HepG2 (cell line): ENCODE data around the gene PET117. TPM values are rescaled to one million over a fixed set of nuclear protein-coding genes. Genes with fewer than 3 reads are reported as not detected.
A peak's percentile ranks its signal among the peaks of the same experiment; 100 is the strongest.

Experiments
- MAZ ChIP-seq, 2 experiments: sonication (generic) in 1 of 2; formaldehyde crosslinking in 1 of 2; IDR thresholded peaks; 2 replicates each; pipeline versions ENCODE4 v1.5.0 to v1.6.1; 2012 to 2020; ENCODE audit warnings: low read depth in 2 of 2, mild to moderate bottlenecking in 2 of 2, borderline replicate concordance in 1 of 2, improper control_type of control experiment in 1 of 2, low read length in 1 of 2, missing genetic modification reagents in 1 of 2, moderate library complexity in 1 of 2
- PPARG ChIP-seq: conservative IDR thresholded peaks from 2 replicates; pipeline ENCODE4 v1.6.1; 2016; ENCODE audit warnings: missing biosample characterization, missing genetic modification reagents
- RBFOX2 ChIP-seq: fragments of 200-400 bp; formaldehyde crosslinking; IDR thresholded peaks from 2 replicates; pipeline ENCODE4 v1.6.1; 2017; ENCODE audit warnings: low read depth, mild to moderate bottlenecking, low read length
- RNF2 ChIP-seq: fragments of 450-650 bp; conservative IDR thresholded peaks from 2 replicates; pipeline ENCODE4 v1.6.1; 2016; ENCODE audit warnings: low read depth
- ZFP82 ChIP-seq: sonication (generic); formaldehyde crosslinking; IDR thresholded peaks from 2 replicates; pipeline ENCODE4 v1.5.1; 2020; ENCODE audit warnings: mild to moderate bottlenecking, missing genetic modification reagents, borderline replicate concordance
- ZFYVE20 ChIP-seq: sonication (generic); formaldehyde crosslinking; IDR thresholded peaks from 2 replicates; pipeline ENCODE4 v1.8.0; 2023; ENCODE audit warnings: low read depth, mild to moderate bottlenecking, moderate library complexity, missing genetic modification reagents, borderline replicate concordance
- ZNF292 ChIP-seq: sonication (generic); formaldehyde crosslinking; IDR thresholded peaks from 2 replicates; pipeline ENCODE4 v1.8.1; 2022; ENCODE audit warnings: mild to moderate bottlenecking, low read depth, missing genetic modification reagents, borderline replicate concordance
- ZNF432 ChIP-seq: sonication (generic); formaldehyde crosslinking; IDR thresholded peaks from 2 replicates; pipeline ENCODE4 v1.5.0; 2020; ENCODE audit warnings: missing genetic modification reagents, mild to moderate bottlenecking, borderline replicate concordance
- ZNF672 ChIP-seq: sonication (generic); formaldehyde crosslinking; IDR thresholded peaks from 2 replicates; pipeline ENCODE4 v1.8.1; 2022; ENCODE audit warnings: missing genetic modification reagents
- ZNF850 ChIP-seq: sonication (generic); formaldehyde crosslinking; conservative IDR thresholded peaks from 2 replicates; pipeline ENCODE4 v1.9.0; 2021; ENCODE audit warnings: mild to moderate bottlenecking, missing genetic modification reagents
- polyA plus RNA-seq, 8 experiments: library from polyadenylated mRNA; depleted of rRNA in 3 of 8; stranded (reverse) in 7 of 8; unstranded in 1 of 8; fragments of >200 nt; fragmentation: Illumina TruSeq in 4 of 8; extraction: Trizol in 4 of 8; gene quantifications; 2 replicates each; pipeline versions ENCODE4 v1.2.1 to v1.2.3, GENCODE V29; 2011 to 2016; ENCODE audit warnings: low read depth in 4 of 8, missing spikeins in 1 of 8, mixed read lengths in 1 of 8; ENCODE audit not compliant: insufficient read depth in 1 of 8
- total RNA-seq, 5 experiments: library from RNA; depleted of rRNA; stranded (reverse); fragments of >200 nt; fragmentation: Illumina TruSeq; extraction: Trizol; gene quantifications; 2 replicates each; pipeline ENCODE4 v1.2.3, GENCODE V29; 2016; ENCODE audit warnings: low read depth in 1 of 5
- TF ChIP-seq, protein P1 (sequence below): sonication (generic); formaldehyde crosslinking; IDR thresholded peaks from 2 replicates; pipeline ENCODE4 v1.4.0; 2020; ENCODE audit warnings: missing genetic modification reagents
- TF ChIP-seq, protein P2 (sequence below): sonication (generic); formaldehyde crosslinking; IDR thresholded peaks from 2 replicates; pipeline ENCODE4 v1.4.0; 2020; ENCODE audit warnings: mild to moderate bottlenecking, missing genetic modification reagents, borderline replicate concordance
- TF ChIP-seq, protein P3 (sequence below): sonication (generic); formaldehyde crosslinking; IDR thresholded peaks from 2 replicates; pipeline ENCODE4 v1.5.1; 2020; ENCODE audit warnings: missing genetic modification reagents, mild to moderate bottlenecking, borderline replicate concordance
- TF ChIP-seq, protein P4 (sequence below): IDR thresholded peaks from 2 replicates; pipeline ENCODE4 v1.6.1; 2016
- TF ChIP-seq, protein P5 (sequence below): sonication (generic); formaldehyde crosslinking; IDR thresholded peaks from 2 replicates; pipeline ENCODE4 v1.5.0; 2020; ENCODE audit warnings: missing genetic modification reagents

Gene PET117
- total and polyA plus RNA-seq, 2 of the 13 experiments (the other 11 are each of a cell fraction or from before 2014, with no cell fraction given), result 22.2 to 48.2 TPM

DNA sequence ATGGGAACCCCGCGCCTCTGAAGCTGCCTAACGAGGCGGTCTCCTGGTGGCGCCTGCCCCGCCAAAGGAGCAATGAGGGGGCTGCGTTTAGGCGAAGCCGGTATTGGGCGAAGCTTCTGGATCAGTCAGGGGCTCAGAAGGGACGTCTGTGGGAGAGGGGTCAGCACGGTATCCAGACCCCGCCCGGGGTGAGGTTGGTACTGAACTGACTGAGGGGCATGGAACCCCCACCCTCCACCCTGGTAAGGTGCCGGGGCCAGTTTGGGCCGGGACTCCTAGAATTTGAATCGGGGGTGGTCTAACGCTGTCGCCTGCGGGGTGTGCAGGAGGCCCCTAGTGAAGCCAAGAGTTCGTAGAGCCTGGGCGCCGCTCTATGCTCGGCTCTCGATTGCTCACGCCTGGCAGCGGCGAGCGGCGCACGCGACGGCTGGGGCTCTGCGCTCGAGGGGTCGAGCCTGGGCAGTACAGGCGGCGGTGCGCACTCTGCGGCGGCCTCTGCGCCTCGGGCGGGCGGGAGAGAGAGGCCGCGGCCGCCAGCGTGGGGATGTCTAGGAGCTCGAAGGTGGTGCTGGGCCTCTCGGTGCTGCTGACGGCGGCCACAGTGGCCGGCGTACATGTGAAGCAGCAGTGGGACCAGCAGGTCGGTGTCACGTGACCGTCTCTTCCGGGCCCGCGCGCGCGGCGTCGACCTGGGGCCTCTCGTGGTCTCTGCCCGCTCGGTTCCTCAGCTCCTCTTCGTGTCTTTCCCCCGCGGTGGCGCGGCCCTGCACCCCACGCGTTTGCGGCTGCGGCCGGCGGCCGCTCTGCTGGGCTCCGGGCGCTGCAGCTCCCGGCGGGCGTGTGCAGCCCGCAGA, at the start of gene PET117, which contains the start of gene KAT14 (continued):
- TF ChIP-seq, protein P1, sequence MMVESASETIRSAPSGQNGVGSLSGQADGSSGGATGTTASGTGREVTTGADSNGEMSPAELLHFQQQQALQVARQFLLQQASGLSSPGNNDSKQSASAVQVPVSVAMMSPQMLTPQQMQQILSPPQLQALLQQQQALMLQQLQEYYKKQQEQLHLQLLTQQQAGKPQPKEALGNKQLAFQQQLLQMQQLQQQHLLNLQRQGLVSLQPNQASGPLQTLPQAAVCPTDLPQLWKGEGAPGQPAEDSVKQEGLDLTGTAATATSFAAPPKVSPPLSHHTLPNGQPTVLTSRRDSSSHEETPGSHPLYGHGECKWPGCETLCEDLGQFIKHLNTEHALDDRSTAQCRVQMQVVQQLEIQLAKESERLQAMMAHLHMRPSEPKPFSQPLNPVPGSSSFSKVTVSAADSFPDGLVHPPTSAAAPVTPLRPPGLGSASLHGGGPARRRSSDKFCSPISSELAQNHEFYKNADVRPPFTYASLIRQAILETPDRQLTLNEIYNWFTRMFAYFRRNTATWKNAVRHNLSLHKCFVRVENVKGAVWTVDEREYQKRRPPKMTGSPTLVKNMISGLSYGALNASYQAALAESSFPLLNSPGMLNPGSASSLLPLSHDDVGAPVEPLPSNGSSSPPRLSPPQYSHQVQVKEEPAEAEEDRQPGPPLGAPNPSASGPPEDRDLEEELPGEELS, result peak; percentile 85
- peak; percentile 100 for TF ChIP-seq RNF2
- TF ChIP-seq PPARG (CRISPR knock-in tag), result peak; percentile 80
- TF ChIP-seq, protein P2, sequence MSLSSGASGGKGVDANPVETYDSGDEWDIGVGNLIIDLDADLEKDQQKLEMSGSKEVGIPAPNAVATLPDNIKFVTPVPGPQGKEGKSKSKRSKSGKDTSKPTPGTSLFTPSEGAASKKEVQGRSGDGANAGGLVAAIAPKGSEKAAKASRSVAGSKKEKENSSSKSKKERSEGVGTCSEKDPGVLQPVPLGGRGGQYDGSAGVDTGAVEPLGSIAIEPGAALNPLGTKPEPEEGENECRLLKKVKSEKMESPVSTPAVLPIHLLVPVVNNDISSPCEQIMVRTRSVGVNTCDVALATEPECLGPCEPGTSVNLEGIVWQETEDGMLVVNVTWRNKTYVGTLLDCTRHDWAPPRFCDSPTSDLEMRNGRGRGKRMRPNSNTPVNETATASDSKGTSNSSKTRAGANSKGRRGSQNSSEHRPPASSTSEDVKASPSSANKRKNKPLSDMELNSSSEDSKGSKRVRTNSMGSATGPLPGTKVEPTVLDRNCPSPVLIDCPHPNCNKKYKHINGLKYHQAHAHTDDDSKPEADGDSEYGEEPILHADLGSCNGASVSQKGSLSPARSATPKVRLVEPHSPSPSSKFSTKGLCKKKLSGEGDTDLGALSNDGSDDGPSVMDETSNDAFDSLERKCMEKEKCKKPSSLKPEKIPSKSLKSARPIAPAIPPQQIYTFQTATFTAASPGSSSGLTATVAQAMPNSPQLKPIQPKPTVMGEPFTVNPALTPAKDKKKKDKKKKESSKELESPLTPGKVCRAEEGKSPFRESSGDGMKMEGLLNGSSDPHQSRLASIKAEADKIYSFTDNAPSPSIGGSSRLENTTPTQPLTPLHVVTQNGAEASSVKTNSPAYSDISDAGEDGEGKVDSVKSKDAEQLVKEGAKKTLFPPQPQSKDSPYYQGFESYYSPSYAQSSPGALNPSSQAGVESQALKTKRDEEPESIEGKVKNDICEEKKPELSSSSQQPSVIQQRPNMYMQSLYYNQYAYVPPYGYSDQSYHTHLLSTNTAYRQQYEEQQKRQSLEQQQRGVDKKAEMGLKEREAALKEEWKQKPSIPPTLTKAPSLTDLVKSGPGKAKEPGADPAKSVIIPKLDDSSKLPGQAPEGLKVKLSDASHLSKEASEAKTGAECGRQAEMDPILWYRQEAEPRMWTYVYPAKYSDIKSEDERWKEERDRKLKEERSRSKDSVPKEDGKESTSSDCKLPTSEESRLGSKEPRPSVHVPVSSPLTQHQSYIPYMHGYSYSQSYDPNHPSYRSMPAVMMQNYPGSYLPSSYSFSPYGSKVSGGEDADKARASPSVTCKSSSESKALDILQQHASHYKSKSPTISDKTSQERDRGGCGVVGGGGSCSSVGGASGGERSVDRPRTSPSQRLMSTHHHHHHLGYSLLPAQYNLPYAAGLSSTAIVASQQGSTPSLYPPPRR (CRISPR knock-in tag), result peak; percentile 72; the same call in 1 of the 2 replicates
- peak; percentile 97 for TF ChIP-seq ZFYVE20 (CRISPR knock-in tag)
- peak; percentile 42; the same call in 1 of the 2 replicates for TF ChIP-seq ZNF292 (CRISPR knock-in tag)
- peak; percentile 100 for TF ChIP-seq RBFOX2
- TF ChIP-seq, protein P3, sequence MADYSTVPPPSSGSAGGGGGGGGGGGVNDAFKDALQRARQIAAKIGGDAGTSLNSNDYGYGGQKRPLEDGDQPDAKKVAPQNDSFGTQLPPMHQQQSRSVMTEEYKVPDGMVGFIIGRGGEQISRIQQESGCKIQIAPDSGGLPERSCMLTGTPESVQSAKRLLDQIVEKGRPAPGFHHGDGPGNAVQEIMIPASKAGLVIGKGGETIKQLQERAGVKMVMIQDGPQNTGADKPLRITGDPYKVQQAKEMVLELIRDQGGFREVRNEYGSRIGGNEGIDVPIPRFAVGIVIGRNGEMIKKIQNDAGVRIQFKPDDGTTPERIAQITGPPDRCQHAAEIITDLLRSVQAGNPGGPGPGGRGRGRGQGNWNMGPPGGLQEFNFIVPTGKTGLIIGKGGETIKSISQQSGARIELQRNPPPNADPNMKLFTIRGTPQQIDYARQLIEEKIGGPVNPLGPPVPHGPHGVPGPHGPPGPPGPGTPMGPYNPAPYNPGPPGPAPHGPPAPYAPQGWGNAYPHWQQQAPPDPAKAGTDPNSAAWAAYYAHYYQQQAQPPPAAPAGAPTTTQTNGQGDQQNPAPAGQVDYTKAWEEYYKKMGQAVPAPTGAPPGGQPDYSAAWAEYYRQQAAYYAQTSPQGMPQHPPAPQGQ (CRISPR knock-in tag), result peak; percentile 87
- TF ChIP-seq MAZ (IDR thresholded peaks at IDR 0.05; ENCODE audit: borderline replicate concordance, low read depth, low read length), result no peak
- TF ChIP-seq MAZ (CRISPR knock-in tag; IDR thresholded peaks at IDR 0.05; ENCODE audit: low read depth), result peak; percentile 95
- TF ChIP-seq ZNF672 (CRISPR knock-in tag), result peak; percentile 97
- TF ChIP-seq, protein P4, sequence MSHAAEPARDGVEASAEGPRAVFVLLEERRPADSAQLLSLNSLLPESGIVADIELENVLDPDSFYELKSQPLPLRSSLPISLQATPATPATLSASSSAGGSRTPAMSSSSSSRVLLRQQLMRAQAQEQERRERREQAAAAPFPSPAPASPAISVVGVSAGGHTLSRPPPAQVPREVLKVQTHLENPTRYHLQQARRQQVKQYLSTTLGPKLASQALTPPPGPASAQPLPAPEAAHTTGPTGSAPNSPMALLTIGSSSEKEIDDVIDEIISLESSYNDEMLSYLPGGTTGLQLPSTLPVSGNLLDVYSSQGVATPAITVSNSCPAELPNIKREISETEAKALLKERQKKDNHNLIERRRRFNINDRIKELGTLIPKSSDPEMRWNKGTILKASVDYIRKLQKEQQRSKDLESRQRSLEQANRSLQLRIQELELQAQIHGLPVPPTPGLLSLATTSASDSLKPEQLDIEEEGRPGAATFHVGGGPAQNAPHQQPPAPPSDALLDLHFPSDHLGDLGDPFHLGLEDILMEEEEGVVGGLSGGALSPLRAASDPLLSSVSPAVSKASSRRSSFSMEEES (CRISPR knock-in tag), result peak; percentile 96
- TF ChIP-seq ZNF850 (CRISPR knock-in tag), result no peak
- TF ChIP-seq, protein P5, sequence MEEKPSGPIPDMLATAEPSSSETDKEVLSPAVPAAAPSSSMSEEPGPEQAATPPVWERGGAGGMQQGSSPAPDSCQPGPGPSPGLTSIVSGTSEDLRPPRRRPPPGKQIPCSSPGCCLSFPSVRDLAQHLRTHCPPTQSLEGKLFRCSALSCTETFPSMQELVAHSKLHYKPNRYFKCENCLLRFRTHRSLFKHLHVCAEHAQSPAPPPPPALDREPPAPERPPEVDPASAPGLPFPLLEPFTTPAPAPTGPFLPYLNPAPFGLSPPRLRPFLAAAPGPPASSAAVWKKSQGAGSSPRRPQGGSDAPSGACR (CRISPR knock-in tag), result peak; percentile 99
- TF ChIP-seq ZNF432, result peak; percentile 49; the same call in 1 of the 2 replicates
- TF ChIP-seq ZFP82 (CRISPR knock-in tag), result peak; percentile 97
